Neural progenitor cell (in vitro differentiated cells): ENCODE results near the gene CCDC18. TPM values are rescaled to one million over a fixed set of nuclear protein-coding genes. Genes with fewer than 3 reads are reported as not detected.

Source experiments
- DNase-seq: peaks from one replicate; pipeline ENCODE4 v3.0.0-alpha.2; 2016; ENCODE audit warnings: low spot score
- H2AFZ ChIP-seq: fragments of 200-600 bp; sonication (generic); replicated peaks from 2 replicates; pipeline ENCODE4 v1.6.1; 2016; ENCODE audit warnings: antibody characterized with exemption
- H3F3A ChIP-seq: fragments of 200-600 bp; sonication (generic); 2 replicates; pipeline ENCODE4 v1.6.1; 2016; ENCODE audit warnings: antibody characterized with exemption, low read depth
- H3K27ac ChIP-seq: fragments of 200-600 bp; sonication (generic); 2 replicates; pipeline ENCODE4 v1.5.1; 2016; ENCODE audit warnings: mild to moderate bottlenecking
- H3K27me3 ChIP-seq: fragments of 200-600 bp; sonication (generic); 2 replicates; pipeline ENCODE4 v1.6.1; 2016; ENCODE audit warnings: mild to moderate bottlenecking, moderate library complexity
- H3K36me3 ChIP-seq: fragments of 200-600 bp; sonication (generic); 2 replicates; pipeline ENCODE4 v1.5.1; 2016
- H3K4me1 ChIP-seq: fragments of 200-600 bp; sonication (generic); 2 replicates; pipeline ENCODE4 v1.6.1; 2016; ENCODE audit warnings: mixed run types
- H3K4me2 ChIP-seq: fragments of 200-600 bp; sonication (generic); 2 replicates; pipeline ENCODE4 v1.6.1; 2016
- H3K4me3 ChIP-seq: fragments of 200-600 bp; sonication (generic); 2 replicates; pipeline ENCODE4 v1.5.1; 2016
- H3K79me2 ChIP-seq: fragments of 200-600 bp; sonication (generic); 2 replicates; pipeline ENCODE4 v1.6.1; 2016; ENCODE audit warnings: low read depth
- H3K9ac ChIP-seq: fragments of 200-600 bp; sonication (generic); 2 replicates; pipeline ENCODE4 v1.6.1; 2016
- H3K9me3 ChIP-seq: fragments of 200-600 bp; sonication (generic); 2 replicates; pipeline ENCODE4 v1.5.1; 2016; ENCODE audit warnings: low read depth
- H4K20me1 ChIP-seq: fragments of 200-600 bp; sonication (generic); 2 replicates; pipeline ENCODE4 v1.6.1; 2016; ENCODE audit warnings: low read depth
- H3K27ac Mint-ChIP-seq: 3 replicates; pipeline ENCODE4 v1.8.0; 2021; ENCODE audit warnings: mixed read lengths
- H3K27me3 Mint-ChIP-seq: 2 replicates; pipeline ENCODE4 v1.8.0; 2022; ENCODE audit warnings: low read depth, mild to moderate bottlenecking, inconsistent platforms, moderate library complexity, mixed read lengths; ENCODE audit not compliant: insufficient read depth
- H3K36me3 Mint-ChIP-seq: 3 replicates; pipeline ENCODE4 v1.8.0; 2021; ENCODE audit warnings: mixed read lengths
- H3K4me1 Mint-ChIP-seq: 3 replicates; pipeline ENCODE4 v1.8.0; 2021; ENCODE audit warnings: mixed read lengths
- H3K4me3 Mint-ChIP-seq: 3 replicates; pipeline ENCODE4 v1.8.0; 2021; ENCODE audit warnings: mild to moderate bottlenecking, moderate library complexity, mixed read lengths
- H3K9me3 Mint-ChIP-seq: 3 replicates; pipeline ENCODE4 v1.8.0; 2020; ENCODE audit warnings: mixed read lengths
- EZH2 ChIP-seq: fragments of 200-600 bp; sonication (generic); IDR thresholded peaks from 2 replicates; pipeline ENCODE4 v1.6.1; 2017; ENCODE audit warnings: antibody characterized with exemption, mild to moderate bottlenecking, moderate library complexity
- EZH2phosphoT487 ChIP-seq: fragments of 200-600 bp; sonication (generic); IDR thresholded peaks from 2 replicates; pipeline ENCODE4 v1.6.1; 2017; ENCODE audit warnings: antibody characterized with exemption
- total RNA-seq: library from RNA; depleted of rRNA; stranded (reverse); fragments of >200 nt; gene quantifications from 2 replicates; pipeline ENCODE4 v1.2.3, GENCODE V29; 2015; ENCODE audit warnings: low replicate concordance
- TF ChIP-seq, protein P1 (sequence below): fragments of 200-600 bp; sonication (generic); IDR thresholded peaks from 2 replicates; pipeline ENCODE4 v1.5.1; 2017; ENCODE audit warnings: antibody characterized with exemption, mild to moderate bottlenecking

CCDC18 gene
- total RNA-seq, 1 donor from 2014 or later: 54.4 TPM

DNA sequence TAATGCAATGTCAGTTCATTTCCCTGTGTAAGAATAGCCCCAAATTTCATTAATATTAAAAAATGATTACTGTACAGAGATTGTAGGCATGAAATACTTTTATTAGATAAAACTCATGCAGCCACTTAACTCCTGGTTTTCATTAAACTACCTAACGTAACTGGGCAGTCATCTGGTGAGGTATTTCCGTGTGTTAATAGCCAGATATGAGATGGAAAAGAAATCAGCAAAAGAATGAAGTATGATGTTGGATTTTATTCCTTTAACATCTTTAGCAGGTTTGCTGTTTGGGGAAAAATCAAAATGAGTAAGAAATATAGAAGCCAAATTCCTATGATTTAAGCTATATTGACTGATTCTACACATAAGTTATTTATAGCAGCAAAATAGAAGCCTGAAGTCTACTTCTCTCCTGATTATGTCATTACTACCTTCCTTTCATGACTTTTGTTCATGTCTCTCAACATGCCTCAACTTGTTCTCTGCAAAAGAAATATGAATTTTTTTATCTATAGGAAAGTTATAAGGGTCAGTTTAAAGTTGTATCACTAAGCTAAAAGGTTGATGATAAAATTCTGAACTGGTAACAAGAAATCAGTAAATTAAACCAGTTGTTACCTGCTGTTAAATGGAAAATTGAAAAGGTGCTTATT, 42.6 kb downstream of the CCDC18 start:
- no peak overlapping the region for H3K4me3 ChIP-seq
- H2AFZ ChIP-seq: no peak overlapping the region
- Mint-ChIP-seq H3K27ac (no peak overlapping the region), H3K4me1 (no peaks in the 10 kb centered on the region), H3K4me3 (no peak overlapping the region), H3K36me3 (peaks cover 36% of the 10 kb centered on the region), H3K9me3 (no peaks in the 10 kb centered on the region), H3K27me3 (no peaks in the 10 kb centered on the region)
- no peak overlapping the region for H3K27ac ChIP-seq
- H3K27me3 ChIP-seq: no peaks in the 10 kb centered on the region
- H3K4me2 ChIP-seq: no peak overlapping the region
- H3K9ac ChIP-seq: no peak overlapping the region
- no peaks in the 10 kb centered on the region for H4K20me1 ChIP-seq
- no peak for DNase-seq
- H3K9me3 ChIP-seq: no peaks in the 10 kb centered on the region
- no peaks in the 10 kb centered on the region for H3K79me2 ChIP-seq
- H3F3A ChIP-seq: no peaks in the 10 kb centered on the region
- peaks cover 6% of the 10 kb centered on the region for H3K36me3 ChIP-seq
- H3K4me1 ChIP-seq: no peaks in the 10 kb centered on the region
- TF ChIP-seq EZH2phosphoT487 (no peak), EZH2 (no peak)
- TF ChIP-seq, protein P1, sequence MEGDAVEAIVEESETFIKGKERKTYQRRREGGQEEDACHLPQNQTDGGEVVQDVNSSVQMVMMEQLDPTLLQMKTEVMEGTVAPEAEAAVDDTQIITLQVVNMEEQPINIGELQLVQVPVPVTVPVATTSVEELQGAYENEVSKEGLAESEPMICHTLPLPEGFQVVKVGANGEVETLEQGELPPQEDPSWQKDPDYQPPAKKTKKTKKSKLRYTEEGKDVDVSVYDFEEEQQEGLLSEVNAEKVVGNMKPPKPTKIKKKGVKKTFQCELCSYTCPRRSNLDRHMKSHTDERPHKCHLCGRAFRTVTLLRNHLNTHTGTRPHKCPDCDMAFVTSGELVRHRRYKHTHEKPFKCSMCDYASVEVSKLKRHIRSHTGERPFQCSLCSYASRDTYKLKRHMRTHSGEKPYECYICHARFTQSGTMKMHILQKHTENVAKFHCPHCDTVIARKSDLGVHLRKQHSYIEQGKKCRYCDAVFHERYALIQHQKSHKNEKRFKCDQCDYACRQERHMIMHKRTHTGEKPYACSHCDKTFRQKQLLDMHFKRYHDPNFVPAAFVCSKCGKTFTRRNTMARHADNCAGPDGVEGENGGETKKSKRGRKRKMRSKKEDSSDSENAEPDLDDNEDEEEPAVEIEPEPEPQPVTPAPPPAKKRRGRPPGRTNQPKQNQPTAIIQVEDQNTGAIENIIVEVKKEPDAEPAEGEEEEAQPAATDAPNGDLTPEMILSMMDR: no peak

DNA sequence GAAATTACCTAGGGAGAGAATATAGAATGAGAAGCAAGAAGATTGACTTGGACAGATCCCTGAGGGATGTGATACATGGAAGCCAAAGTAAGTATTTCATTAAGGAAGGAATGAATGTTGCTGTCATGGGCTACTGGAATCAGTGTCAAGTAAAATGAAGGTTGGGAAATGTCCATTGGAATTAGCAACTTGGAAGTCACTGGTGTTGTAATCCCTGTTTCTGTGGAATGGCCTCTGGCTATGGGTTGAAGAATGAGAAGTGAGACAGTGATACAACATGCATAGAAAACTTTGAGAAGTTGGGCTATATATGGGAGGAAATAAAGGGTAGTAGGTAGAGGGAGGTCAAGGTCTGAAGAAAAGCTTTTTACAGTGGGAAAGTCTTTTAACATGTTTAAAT, 54.7 kb downstream of the CCDC18 start:
- no peak for DNase-seq
- Mint-ChIP-seq H3K4me3 (no peak overlapping the region), H3K36me3 (peaks cover 40% of the 10 kb centered on the region), H3K27me3 (no peaks in the 10 kb centered on the region), H3K9me3 (no peaks in the 10 kb centered on the region), H3K27ac (no peak overlapping the region), H3K4me1 (no peaks in the 10 kb centered on the region)
- H3K27me3 ChIP-seq: no peaks in the 10 kb centered on the region
- peaks cover 14% of the 10 kb centered on the region for H3K9me3 ChIP-seq
- no peak overlapping the region for H2AFZ ChIP-seq
- H3F3A ChIP-seq: no peaks in the 10 kb centered on the region
- no peak overlapping the region for H3K4me3 ChIP-seq
- H3K36me3 ChIP-seq: peaks cover 27% of the 10 kb centered on the region
- no peak for TF ChIP-seq EZH2phosphoT487
- TF ChIP-seq, protein P1: no peak
- H3K9ac ChIP-seq: no peak overlapping the region
- H3K4me2 ChIP-seq: no peak overlapping the region
- H3K27ac ChIP-seq: no peak overlapping the region
- no peaks in the 10 kb centered on the region for H3K79me2 ChIP-seq
- no peaks in the 10 kb centered on the region for H4K20me1 ChIP-seq
- H3K4me1 ChIP-seq: no peaks in the 10 kb centered on the region

DNA sequence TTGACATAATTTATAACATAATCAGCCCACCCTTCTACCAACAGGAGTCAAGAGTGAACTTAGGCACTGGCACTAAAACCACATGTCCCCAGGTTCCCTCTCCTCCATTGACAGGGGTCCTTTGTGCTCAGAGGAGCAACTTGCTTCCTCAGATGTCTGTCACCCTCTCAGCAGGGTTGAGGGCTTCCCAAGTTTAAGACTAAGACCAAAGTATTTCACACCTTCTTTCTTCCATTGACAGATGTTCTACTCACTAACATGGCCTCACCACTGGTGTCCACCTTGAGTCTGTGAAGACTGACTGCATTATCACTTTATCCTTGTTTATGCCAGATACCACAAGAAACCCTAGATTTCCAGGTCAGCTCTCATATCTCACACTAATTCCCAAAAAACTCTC, 56.5 kb downstream of the CCDC18 start:
- H3K36me3 Mint-ChIP-seq: peaks cover 42% of the 10 kb centered on the region
- Histone ChIP-seq H3K9ac (no peak overlapping the region), H3K79me2 (no peaks in the 10 kb centered on the region), H4K20me1 (no peaks in the 10 kb centered on the region), H3F3A (no peaks in the 10 kb centered on the region), H3K27me3 (no peaks in the 10 kb centered on the region), H2AFZ (no peak overlapping the region), H3K4me3 (no peak overlapping the region), H3K27ac (no peak overlapping the region), H3K9me3 (no peaks in the 10 kb centered on the region), H3K36me3 (peaks cover 18% of the 10 kb centered on the region), H3K4me2 (no peak overlapping the region), H3K4me1 (no peaks in the 10 kb centered on the region)
- DNase-seq: no peak
- TF ChIP-seq, protein P1: no peak
- TF ChIP-seq EZH2phosphoT487: no peak
- no peak for TF ChIP-seq EZH2
- H3K4me1 Mint-ChIP-seq: no peaks in the 10 kb centered on the region
- no peaks in the 10 kb centered on the region for H3K27me3 Mint-ChIP-seq
- no peak overlapping the region for H3K27ac Mint-ChIP-seq
- H3K4me3 Mint-ChIP-seq: no peak overlapping the region
- H3K9me3 Mint-ChIP-seq: peaks cover 5% of the 10 kb centered on the region
